ENCODE results near the gene IFITM5.
"Not testable (repeated sequence)": the region's sequence is repeated elsewhere in the genome, so short reads cannot be mapped to it uniquely, and the experiment has no call there.

IFITM5 gene

DNA sequence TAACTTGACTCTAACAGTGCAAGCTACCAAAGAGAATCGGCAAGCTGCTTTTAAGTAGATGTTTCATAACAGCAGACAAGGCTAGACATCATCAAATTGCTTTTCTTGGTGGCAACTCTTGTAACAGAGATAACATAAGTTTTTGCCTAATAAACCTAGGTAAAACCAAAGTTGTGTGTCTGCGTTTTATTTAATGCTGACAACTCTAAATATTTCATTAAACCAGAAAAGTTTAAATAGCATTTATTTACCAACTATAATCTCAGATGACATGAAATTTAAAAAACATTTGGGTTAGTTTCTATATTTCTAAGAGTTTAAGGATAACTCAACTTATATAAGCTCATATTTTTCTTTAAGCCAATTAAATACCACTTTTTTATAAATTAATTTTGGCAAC lies 40.6 kb upstream of the IFITM5 start:
- DNase-seq (ENCODE audit: extremely low spot score), result no peak
- TF ChIP-seq, protein P1, sequence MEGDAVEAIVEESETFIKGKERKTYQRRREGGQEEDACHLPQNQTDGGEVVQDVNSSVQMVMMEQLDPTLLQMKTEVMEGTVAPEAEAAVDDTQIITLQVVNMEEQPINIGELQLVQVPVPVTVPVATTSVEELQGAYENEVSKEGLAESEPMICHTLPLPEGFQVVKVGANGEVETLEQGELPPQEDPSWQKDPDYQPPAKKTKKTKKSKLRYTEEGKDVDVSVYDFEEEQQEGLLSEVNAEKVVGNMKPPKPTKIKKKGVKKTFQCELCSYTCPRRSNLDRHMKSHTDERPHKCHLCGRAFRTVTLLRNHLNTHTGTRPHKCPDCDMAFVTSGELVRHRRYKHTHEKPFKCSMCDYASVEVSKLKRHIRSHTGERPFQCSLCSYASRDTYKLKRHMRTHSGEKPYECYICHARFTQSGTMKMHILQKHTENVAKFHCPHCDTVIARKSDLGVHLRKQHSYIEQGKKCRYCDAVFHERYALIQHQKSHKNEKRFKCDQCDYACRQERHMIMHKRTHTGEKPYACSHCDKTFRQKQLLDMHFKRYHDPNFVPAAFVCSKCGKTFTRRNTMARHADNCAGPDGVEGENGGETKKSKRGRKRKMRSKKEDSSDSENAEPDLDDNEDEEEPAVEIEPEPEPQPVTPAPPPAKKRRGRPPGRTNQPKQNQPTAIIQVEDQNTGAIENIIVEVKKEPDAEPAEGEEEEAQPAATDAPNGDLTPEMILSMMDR (IDR thresholded peaks at IDR 0.05; ENCODE audit: control extremely low read depth, extremely low read depth, low read depth, missing control alignments), result no peak
- ChIA-PET POLR2A (no interaction called here), CTCF (interaction anchor here (0.8 to 2.9 kb wide), 11 partner anchors 11 to 179 kb away, joined by 3 to 10 read pairs (median 4); partner anchors contain the start of gene IFITM3)

DNA sequence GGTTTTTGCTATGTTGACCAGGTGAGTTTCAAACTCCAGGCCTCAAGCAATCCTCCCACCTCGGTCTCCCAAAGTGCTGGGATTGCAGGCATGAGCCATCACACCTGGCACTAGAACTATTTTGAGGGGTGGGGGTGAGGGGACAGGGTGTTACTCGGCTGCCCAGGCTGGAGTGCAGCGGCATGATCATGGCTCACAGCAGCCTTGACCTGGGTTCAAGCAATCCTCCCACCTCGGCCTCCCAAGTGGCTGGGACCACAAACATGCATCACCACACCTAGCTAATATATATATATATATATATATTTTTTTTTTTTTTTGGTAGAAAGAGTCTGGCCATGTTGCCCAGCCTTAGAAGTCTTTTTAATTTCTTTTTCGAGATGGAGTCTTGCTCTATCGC lies 38.4 kb upstream of the IFITM5 start:
- POLR2A ChIA-PET, result no interaction called here

DNA sequence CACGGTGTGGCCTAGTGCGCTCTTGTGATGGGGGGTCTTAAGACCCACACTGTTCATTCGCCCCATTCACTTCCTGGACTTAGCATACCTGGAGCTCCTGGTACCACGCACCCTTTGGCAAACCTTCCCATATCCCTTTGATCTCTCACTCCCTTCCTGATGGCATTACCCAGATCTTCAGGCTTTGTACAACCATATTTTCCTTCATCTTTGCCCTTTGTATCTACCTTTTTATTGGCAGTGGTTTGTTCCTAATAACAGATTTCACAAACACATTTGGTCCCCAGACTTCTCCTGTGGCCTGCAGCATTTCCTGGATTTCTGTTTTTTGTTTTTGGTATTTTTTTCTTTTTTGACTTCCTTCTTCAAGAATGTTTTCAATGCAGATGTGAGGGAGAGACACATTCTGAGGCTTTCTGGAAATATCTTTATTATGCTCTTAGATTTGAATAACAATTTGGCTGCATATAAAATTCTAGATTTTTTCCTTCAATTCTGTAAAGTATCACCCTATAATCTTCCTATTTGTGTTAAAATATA lies 37.4 kb upstream of the IFITM5 start:
- TF ChIP-seq, protein P1 (IDR thresholded peaks at IDR 0.05; ENCODE audit: control extremely low read depth, extremely low read depth, low read depth, missing control alignments), result no peak
- no peak for DNase-seq (ENCODE audit: extremely low spot score)
- POLR2A ChIA-PET, result no interaction called here
- CTCF ChIA-PET, result interaction anchor here (1.3 to 1.7 kb wide), 2 partner anchors 9 to 12 kb away, joined by 3 to 6 read pairs; no protein-coding TSS in a partner anchor

More for the DNA sequence above, 38.4 kb upstream of the IFITM5 start:
- CTCF ChIA-PET, result interaction anchor here (1.7 kb wide), 1 partner anchor 11 kb away, joined by 6 read pairs; no protein-coding TSS in a partner anchor
- TF ChIP-seq, protein P1 (IDR thresholded peaks at IDR 0.05; ENCODE audit: control extremely low read depth, extremely low read depth, low read depth, missing control alignments), result no peak
- DNase-seq (ENCODE audit: extremely low spot score), result no peak

DNA sequence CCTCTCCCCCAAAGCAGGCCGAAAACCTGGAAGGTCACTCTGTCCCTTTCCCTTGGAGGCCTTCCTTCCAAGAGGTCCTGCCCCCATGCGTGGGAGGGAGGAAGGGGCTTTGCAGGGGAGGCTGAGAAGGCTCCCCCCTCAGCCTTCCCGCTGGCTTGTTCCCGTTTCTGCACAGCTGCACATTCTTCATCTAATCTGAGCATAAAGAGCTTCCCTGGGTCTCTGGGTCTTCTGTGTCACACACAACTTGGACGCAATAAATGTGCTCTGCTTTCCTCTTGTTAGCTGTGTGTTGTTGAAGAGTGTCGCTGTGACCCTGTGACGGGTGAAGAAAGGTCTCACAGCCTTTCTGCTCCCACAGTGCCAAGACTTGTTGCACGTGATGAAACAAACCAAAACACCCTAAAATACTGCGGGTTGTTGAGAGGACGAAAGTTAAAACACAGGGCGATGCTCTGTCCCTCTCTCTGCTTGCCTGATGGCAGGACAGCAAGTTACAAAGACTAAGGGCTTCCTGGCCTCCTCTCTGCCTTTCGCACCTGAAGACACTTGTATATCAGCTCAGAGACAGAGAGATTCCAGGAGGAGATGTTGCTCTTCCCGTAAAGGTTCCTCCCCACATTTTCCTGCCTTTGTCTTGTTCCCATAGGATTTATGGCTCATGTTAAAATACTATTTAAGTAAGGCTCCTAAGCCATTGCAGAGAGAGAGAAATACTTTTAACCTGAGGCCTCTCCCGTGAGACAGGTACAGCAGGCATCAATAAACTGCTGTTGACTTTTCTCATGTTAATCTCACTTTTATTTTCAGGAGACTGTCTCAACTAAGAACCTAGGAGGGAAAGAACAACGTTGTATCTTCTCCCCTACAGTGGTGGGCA lies 36.7 kb upstream of the IFITM5 start:
- CTCF ChIA-PET, result interaction anchor here (1.3 kb wide), 1 partner anchor 9 kb away, joined by 3 read pairs; no protein-coding TSS in a partner anchor
- TF ChIP-seq, protein P1 (IDR thresholded peaks at IDR 0.05; ENCODE audit: control extremely low read depth, extremely low read depth, low read depth, missing control alignments), result no peak
- no peak for DNase-seq (ENCODE audit: extremely low spot score)
- POLR2A ChIA-PET, result no interaction called here

DNA sequence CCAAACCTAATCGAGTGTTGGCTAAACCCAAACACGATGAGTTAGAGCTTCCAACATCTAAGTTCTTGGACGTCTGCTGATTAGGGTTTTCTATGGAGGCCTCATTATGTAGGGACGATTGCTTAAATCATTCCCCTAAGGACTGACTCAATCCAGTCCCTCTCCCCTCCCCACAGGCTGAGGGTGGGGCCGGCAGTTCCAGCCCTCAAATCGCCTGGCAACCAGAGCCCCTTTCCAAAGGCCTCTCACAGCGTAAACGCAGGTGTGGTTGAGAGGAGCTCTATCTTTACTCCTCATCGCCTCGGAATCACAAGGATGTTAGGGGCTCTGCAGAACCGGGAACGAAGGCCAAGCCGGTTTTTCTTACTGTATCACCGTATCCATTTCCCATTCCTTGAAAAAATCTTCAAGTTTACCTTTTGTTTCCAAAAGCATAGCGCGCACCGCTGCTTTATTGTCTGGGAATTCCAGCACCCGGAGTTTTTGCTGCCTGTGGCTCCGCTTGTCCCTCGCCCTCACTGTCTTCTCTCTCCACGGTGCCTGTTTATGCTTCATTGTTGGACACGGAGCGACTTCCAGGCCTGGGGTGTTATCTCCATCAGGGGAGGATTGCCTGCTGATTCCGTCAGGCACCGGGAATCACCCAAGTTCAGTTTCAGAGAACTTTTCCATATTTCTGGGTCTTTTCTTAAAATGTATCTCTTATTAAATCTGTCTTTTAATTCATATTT lies 35.1 kb upstream of the IFITM5 start:
- no peak for DNase-seq (ENCODE audit: extremely low spot score)
- TF ChIP-seq, protein P1 (IDR thresholded peaks at IDR 0.05; ENCODE audit: control extremely low read depth, extremely low read depth, low read depth, missing control alignments), result no peak
- POLR2A ChIA-PET, result no interaction called here
- CTCF ChIA-PET, result interaction anchor here (0.9 kb wide), 1 partner anchor 29 kb away, joined by 3 read pairs; no protein-coding TSS in a partner anchor

DNA sequence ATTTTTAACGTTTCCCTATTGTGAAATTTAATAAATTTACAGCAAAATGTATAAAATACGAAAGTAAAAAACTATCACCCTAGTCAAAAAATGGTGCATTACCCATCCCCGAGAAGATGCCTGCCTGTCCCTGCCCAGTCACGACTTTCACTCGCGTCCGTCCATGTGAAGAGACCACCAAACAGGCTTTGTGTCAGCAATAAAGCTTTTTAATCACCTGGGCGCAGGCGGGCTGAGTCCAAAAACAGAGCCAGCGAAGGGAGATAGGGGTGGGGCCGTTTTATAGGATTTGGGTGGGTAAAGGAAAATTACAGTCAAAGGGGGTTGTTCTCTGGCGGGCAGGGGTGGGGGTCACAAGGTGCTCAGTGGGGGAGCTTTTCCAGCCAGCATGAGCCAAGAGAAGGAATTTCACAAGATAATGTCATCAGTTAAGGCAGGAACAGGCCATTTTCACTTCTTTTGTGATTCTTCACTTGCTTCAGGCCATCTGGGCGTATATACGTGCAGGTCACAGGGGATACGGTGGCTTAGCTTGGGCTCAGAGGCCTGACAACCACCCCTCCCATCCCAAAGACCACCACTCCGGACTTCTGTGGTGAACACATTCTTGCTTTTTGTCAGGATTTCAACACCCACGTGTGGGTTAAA lies 34.4 kb upstream of the IFITM5 start:
- POLR2A ChIA-PET; DNase-seq (ENCODE audit: extremely low spot score): not testable (repeated sequence)
- CTCF ChIA-PET, result interaction anchor here (0.9 kb wide), 1 partner anchor 30 kb away, joined by 3 read pairs; no protein-coding TSS in a partner anchor
